SU-DHL-6 (cell line): ENCODE measurements around the gene KLHL34.

Source experiments
- H2AFZ ChIP-seq: fragments of 200-600 bp; sonication (generic); 2 replicates; pipeline ENCODE4 v1.6.1; 2014; ENCODE audit warnings: low read depth, mild to moderate bottlenecking, moderate library complexity, mixed read lengths, antibody characterized with exemption, low read length; ENCODE audit not compliant: severe bottlenecking
- H3F3A ChIP-seq: fragments of 200-600 bp; shearing (Covaris generic); 2 replicates; pipeline ENCODE4 v1.6.0; 2016; ENCODE audit warnings: antibody characterized with exemption, mild to moderate bottlenecking; ENCODE audit not compliant: insufficient read depth
- H3K27ac ChIP-seq: fragments of 200-600 bp; sonication (generic); 2 replicates; pipeline ENCODE4 v1.5.1; 2016; ENCODE audit warnings: low read depth, mild to moderate bottlenecking, low read length, moderate library complexity, mixed read lengths
- H3K27me3 ChIP-seq: fragments of 200-600 bp; sonication (generic), shearing (Covaris generic); 2 replicates; pipeline ENCODE4 v1.6.0; 2014; ENCODE audit warnings: mild to moderate bottlenecking, low read length
- H3K36me3 ChIP-seq: fragments of 200-600 bp; sonication (generic); 2 replicates; pipeline ENCODE4 v1.6.1; 2014; ENCODE audit warnings: mild to moderate bottlenecking, low read length, mixed read lengths
- H3K4me2 ChIP-seq: fragments of 300-600, 200-600 bp; shearing (Covaris generic), sonication (generic); 2 replicates; pipeline ENCODE4 v1.6.0; 2014; ENCODE audit warnings: low read length, low read depth, mild to moderate bottlenecking; ENCODE audit not compliant: poor library complexity, severe bottlenecking
- H3K4me3 ChIP-seq: fragments of 200-600 bp; sonication (generic); 2 replicates; pipeline ENCODE4 v1.5.1; 2014; ENCODE audit warnings: antibody characterized with exemption, low read length, mild to moderate bottlenecking, mixed read lengths; ENCODE audit not compliant: insufficient read depth, poor library complexity, severe bottlenecking
- H3K79me2 ChIP-seq: fragments of 200-600 bp; sonication (generic); 2 replicates; pipeline ENCODE4 v1.6.1; 2014; ENCODE audit warnings: mild to moderate bottlenecking, low read length, moderate library complexity; ENCODE audit not compliant: insufficient read depth
- H3K9ac ChIP-seq: fragments of 200-600 bp; sonication (generic); 2 replicates; pipeline ENCODE4 v1.7.0; 2014; ENCODE audit warnings: mild to moderate bottlenecking, low read length
- H3K9me2 ChIP-seq: fragments of 200-600 bp; sonication (generic); replicated peaks from 2 replicates; pipeline ENCODE4 v1.6.1; 2014; ENCODE audit warnings: low read length; ENCODE audit not compliant: insufficient read depth
- H3K9me3 ChIP-seq: fragments of 200-600 bp; sonication (generic); 2 replicates; pipeline ENCODE4 v1.6.1; 2014; ENCODE audit warnings: low read length, mixed read lengths; ENCODE audit not compliant: insufficient read depth
- H4K20me1 ChIP-seq: fragments of 200-600 bp; sonication (generic); 2 replicates; pipeline ENCODE4 v1.6.1; 2014; ENCODE audit warnings: low read depth, mild to moderate bottlenecking, antibody characterized with exemption, low read length, moderate library complexity, mixed read lengths
- EZH2phosphoT487 ChIP-seq: fragments of 200-600 bp; sonication (generic), shearing (Covaris generic); conservative IDR thresholded peaks from 2 replicates; pipeline ENCODE4 v1.6.1; 2018; ENCODE audit warnings: mild to moderate bottlenecking, antibody characterized with exemption, low read length, moderate library complexity, mixed read lengths
- TF ChIP-seq, protein P1 (sequence below): fragments of 200-600 bp; sonication (generic); IDR thresholded peaks from one replicate; pipeline ENCODE4 v1.5.1; 2017; ENCODE audit warnings: antibody characterized with exemption, mild to moderate bottlenecking, low read length, moderate library complexity; ENCODE audit not compliant: insufficient read depth, poor library complexity, severe bottlenecking

KLHL34 gene

DNA sequence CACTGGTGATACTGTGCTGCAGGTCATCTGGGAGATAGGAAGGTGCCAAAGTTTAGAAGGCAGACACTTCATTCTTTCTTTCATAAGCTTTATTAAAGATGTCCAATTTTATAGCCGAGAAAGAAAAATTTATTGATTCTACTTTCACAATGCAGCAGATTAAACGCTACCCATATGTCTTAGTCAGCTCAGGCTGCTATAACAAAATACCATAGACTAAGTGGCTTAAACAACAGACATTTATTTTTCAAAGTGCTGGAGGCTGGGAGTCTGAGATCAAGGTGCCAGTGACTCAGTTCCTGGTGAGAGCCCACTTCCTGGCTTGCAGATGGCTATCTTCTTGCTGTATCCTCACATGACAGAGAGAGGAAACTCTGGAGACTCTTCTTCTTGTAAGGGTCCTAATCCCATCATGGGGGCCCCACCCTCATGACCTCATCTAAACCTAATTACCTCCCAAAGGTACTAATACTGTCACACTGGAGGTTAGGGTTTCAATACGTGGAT is 33.4 kb upstream of the KLHL34 start:
- TF ChIP-seq, protein P1, sequence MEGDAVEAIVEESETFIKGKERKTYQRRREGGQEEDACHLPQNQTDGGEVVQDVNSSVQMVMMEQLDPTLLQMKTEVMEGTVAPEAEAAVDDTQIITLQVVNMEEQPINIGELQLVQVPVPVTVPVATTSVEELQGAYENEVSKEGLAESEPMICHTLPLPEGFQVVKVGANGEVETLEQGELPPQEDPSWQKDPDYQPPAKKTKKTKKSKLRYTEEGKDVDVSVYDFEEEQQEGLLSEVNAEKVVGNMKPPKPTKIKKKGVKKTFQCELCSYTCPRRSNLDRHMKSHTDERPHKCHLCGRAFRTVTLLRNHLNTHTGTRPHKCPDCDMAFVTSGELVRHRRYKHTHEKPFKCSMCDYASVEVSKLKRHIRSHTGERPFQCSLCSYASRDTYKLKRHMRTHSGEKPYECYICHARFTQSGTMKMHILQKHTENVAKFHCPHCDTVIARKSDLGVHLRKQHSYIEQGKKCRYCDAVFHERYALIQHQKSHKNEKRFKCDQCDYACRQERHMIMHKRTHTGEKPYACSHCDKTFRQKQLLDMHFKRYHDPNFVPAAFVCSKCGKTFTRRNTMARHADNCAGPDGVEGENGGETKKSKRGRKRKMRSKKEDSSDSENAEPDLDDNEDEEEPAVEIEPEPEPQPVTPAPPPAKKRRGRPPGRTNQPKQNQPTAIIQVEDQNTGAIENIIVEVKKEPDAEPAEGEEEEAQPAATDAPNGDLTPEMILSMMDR, result no peak
- no peak for TF ChIP-seq EZH2phosphoT487
- H3K9me3 ChIP-seq, result no peaks in the 10 kb centered on the region
- no peak overlapping the region for H3K9ac ChIP-seq

DNA sequence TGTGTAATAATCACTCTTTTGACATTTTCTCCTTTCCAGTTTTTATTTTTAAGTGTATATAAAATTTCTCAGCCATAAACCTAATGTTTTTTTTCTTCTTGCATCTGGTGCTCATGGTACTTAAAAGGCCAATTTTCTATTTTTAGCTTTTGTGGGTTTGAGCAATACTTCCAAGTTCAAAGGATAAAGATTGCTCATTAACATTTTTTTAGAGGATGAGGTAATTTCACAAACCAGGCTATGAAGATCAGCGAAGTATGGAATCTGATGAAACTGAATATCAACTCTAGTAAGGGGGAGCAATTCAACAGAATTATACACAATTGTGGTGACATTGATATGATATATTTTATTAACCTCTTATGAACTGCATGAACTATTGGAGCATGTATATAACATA is 25.8 kb upstream of the KLHL34 start:
- Histone ChIP-seq H2AFZ (no peak overlapping the region), H3K9ac (no peak overlapping the region), H3K4me2 (no peak overlapping the region), H3K36me3 (no peaks in the 10 kb centered on the region), H3K9me3 (no peaks in the 10 kb centered on the region), H3K9me2 (no peaks in the 10 kb centered on the region), H3K4me3 (no peak overlapping the region), H3K27ac (no peak overlapping the region), H3F3A (no peaks in the 10 kb centered on the region), H3K27me3 (no peaks in the 10 kb centered on the region), H4K20me1 (no peaks in the 10 kb centered on the region), H3K79me2 (no peaks in the 10 kb centered on the region)
- TF ChIP-seq, protein P1, result no peak
- no peak for TF ChIP-seq EZH2phosphoT487

More for the DNA sequence above, 33.4 kb upstream of the KLHL34 start:
- Histone ChIP-seq H4K20me1 (no peaks in the 10 kb centered on the region), H3K27ac (no peak overlapping the region), H2AFZ (no peak overlapping the region), H3K36me3 (no peaks in the 10 kb centered on the region), H3K79me2 (no peaks in the 10 kb centered on the region), H3K4me3 (no peak overlapping the region), H3K4me2 (no peak overlapping the region), H3F3A (no peaks in the 10 kb centered on the region), H3K27me3 (no peaks in the 10 kb centered on the region), H3K9me2 (no peaks in the 10 kb centered on the region)

DNA sequence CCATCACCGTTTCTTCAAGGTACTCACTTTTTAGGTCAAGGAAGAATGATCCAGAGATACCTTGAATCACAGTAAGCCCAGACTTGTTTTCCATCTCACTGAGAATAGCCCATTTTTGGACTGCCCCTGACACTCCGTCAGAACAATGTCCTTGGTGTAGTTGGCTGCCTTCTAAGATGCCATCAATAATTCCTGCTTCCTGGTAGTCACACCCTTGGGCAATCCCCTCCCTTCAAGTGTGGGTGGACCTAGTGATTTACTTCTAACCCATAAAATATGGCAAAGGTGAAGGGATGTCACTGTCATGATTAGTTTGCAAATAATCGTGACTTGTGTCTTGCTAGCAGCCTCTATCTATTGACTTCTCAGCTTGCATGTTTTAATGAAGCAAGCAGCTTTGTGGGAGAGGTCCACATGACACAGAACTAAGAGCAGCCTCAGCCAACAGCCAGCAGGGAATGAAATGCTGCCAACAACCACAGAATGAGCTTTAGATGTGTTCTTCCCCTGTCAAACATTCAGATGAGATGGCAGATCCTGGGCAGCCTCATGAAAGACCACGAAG is 20.0 kb upstream of the KLHL34 start:
- no peak overlapping the region for H3K4me2 ChIP-seq
- H3K36me3 ChIP-seq, result no peaks in the 10 kb centered on the region
- H3K79me2 ChIP-seq, result no peaks in the 10 kb centered on the region
- H3K27ac ChIP-seq, result no peak overlapping the region
- H3K4me3 ChIP-seq, result no peak overlapping the region
- H4K20me1 ChIP-seq, result no peaks in the 10 kb centered on the region
- H3K9ac ChIP-seq, result no peak overlapping the region
- H2AFZ ChIP-seq, result no peak overlapping the region
- H3K27me3 ChIP-seq, result no peaks in the 10 kb centered on the region
- H3K9me3 ChIP-seq, result no peaks in the 10 kb centered on the region
- no peak for TF ChIP-seq EZH2phosphoT487
- TF ChIP-seq, protein P1, result no peak
- no peaks in the 10 kb centered on the region for H3K9me2 ChIP-seq
- no peaks in the 10 kb centered on the region for H3F3A ChIP-seq
